ENCODE results near the gene TMEM126A. TPM values are rescaled to one million over a fixed set of nuclear protein-coding genes. Genes with fewer than 3 reads are reported as not detected.

TMEM126A gene
- total RNA-seq, 2 donors from 2014 or later, result 8.9 to 25.7 TPM

DNA sequence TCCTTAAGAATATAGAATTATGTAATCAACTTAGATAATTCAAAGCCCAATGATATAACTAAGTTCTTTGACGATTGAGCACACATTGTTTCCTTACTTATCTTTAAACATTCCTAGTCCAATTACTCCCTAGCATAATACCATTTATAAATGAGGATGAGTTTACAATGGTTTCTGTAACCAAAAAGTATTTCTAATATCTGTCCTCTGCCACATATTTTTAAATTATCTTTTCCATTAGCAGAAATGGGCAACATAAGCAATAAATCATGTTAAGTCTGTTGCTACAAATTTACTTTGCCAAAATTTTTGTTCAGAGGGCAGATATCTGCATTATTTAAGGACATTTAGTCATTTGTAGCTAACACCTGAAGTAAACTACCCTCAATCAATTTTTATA lies 10.4 kb downstream of the TMEM126A start:
- no peak for DNase-seq
- TF ChIP-seq, protein P1, sequence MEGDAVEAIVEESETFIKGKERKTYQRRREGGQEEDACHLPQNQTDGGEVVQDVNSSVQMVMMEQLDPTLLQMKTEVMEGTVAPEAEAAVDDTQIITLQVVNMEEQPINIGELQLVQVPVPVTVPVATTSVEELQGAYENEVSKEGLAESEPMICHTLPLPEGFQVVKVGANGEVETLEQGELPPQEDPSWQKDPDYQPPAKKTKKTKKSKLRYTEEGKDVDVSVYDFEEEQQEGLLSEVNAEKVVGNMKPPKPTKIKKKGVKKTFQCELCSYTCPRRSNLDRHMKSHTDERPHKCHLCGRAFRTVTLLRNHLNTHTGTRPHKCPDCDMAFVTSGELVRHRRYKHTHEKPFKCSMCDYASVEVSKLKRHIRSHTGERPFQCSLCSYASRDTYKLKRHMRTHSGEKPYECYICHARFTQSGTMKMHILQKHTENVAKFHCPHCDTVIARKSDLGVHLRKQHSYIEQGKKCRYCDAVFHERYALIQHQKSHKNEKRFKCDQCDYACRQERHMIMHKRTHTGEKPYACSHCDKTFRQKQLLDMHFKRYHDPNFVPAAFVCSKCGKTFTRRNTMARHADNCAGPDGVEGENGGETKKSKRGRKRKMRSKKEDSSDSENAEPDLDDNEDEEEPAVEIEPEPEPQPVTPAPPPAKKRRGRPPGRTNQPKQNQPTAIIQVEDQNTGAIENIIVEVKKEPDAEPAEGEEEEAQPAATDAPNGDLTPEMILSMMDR (IDR thresholded peaks at IDR 0.05), result no peak
- no peak for TF ChIP-seq POLR2A (IDR thresholded peaks at IDR 0.05)
- 19 to 29% methylated on average over 1 of the region's 1 CpG for WGBS, 2 donors
- Histone ChIP-seq H3K27ac (no peak overlapping the region), H3K9me3 (no peaks in the 10 kb centered on the region), H3K4me1 (peaks cover 48% of the 10 kb centered on the region), H3K4me3 (no peak overlapping the region), H3K36me3 (replicated peaks in 1 of 2; ENCODE audit: insufficient read depth in 1 of 2, low read depth in 2 of 2) (peaks cover 0 to 4% of the 10 kb centered on the region in 2 donors), H3K27me3 (no peaks in the 10 kb centered on the region)
- intact Hi-C loops (cut with DNase I), result no loop called here
- ATAC-seq, result no peak

DNA sequence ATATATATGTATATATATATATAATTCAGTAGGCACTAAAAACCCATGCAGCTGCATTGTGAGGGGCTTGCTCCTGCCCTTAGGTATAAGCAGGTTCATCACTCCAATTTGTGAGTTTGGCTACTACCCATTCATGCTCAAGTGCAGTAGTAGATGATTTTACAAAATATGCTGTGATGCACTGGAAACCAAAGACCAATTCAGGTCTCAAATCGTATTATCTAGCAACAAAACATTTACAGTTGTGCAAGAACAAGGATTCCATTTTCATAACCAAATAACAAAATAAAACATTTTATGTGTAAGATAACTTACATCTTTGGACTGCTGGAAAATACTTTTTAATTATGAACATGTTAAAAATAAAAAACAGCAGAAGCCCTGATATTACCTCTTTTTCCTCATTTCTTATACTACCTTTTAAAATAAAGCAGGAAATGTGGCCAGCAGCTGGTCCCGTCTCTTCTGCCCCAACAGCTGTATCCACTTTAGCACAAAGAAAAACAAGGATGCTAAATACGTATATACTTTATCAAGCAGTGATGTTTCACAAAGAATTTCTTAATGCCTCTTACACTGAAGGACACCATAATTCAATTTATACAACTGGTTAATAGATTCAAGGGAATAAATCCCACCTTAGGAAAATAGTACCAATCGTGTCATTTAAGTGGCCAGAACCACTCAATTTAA lies 14.4 kb downstream of the TMEM126A start:
- Histone ChIP-seq H3K9me3 (no peaks in the 10 kb centered on the region), H3K4me3 (peak overlapping the region in 1 of 2 donors; percentile 69), H3K27me3 (no peaks in the 10 kb centered on the region), H3K36me3 (replicated peaks in 1 of 2; ENCODE audit: insufficient read depth in 1 of 2, low read depth in 2 of 2) (no peaks in the 10 kb centered on the region), H3K27ac (no peak overlapping the region), H3K4me1 (peaks cover 54% of the 10 kb centered on the region)
- no peak for DNase-seq
- ATAC-seq, result no peak
- WGBS, 2 donors, result 2 to 8% methylated on average over 4 of the region's 4 CpGs
- intact Hi-C loops (cut with DNase I), result no loop called here
- TF ChIP-seq, protein P1 (IDR thresholded peaks at IDR 0.05), result no peak
- no peak for TF ChIP-seq POLR2A (IDR thresholded peaks at IDR 0.05)

DNA sequence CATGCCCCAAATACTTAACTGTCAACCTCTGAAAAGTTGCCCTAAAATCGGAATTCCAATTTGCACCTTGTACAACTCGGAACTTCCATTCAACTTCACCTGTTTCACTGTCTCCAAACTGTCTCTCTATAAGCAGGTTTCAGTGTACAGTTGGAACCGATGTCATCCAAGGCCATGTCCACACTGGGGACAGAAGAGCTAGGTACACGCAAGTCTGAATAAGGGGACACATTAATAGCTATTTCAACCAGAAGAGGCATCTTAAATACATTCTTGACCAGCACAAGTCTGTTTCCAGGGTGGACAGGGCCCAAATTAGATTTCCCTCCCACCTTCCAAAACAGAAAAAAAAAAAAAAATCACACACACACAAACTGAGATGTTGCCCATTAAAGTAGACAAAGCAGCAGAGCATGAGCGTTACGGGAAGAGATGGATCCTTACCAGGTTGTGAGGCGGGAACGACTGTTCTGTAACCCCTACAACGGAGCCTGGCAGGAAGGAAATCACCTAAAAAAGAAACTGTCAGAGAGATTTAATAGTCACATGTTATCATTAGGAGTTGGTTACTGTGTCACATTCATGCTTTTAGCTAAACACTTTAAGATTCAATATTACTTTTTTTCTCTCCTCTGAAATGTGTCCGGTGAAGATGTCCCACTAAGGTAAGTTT lies 15.4 kb downstream of the TMEM126A start:
- TF ChIP-seq, protein P1 (IDR thresholded peaks at IDR 0.05), result no peak
- no peak for TF ChIP-seq POLR2A (IDR thresholded peaks at IDR 0.05)
- H3K36me3 ChIP-seq (replicated peaks in 1 of 2; ENCODE audit: insufficient read depth in 1 of 2, low read depth in 2 of 2), result no peaks in the 10 kb centered on the region
- DNase-seq, result no peak
- H3K27me3 ChIP-seq, result no peaks in the 10 kb centered on the region
- 1 to 3% methylated on average over 10 of the region's 10 CpGs for WGBS, 2 donors
- peak overlapping the region; percentile 69 to 80 for H3K4me3 ChIP-seq
- H3K27ac ChIP-seq, result peak overlapping the region; percentile 91 to 98 (median 96)
- H3K9me3 ChIP-seq, result no peaks in the 10 kb centered on the region
- no peak for ATAC-seq
- H3K4me1 ChIP-seq, result peaks cover 50% of the 10 kb centered on the region
- intact Hi-C loops (cut with DNase I), result no loop called here

DNA sequence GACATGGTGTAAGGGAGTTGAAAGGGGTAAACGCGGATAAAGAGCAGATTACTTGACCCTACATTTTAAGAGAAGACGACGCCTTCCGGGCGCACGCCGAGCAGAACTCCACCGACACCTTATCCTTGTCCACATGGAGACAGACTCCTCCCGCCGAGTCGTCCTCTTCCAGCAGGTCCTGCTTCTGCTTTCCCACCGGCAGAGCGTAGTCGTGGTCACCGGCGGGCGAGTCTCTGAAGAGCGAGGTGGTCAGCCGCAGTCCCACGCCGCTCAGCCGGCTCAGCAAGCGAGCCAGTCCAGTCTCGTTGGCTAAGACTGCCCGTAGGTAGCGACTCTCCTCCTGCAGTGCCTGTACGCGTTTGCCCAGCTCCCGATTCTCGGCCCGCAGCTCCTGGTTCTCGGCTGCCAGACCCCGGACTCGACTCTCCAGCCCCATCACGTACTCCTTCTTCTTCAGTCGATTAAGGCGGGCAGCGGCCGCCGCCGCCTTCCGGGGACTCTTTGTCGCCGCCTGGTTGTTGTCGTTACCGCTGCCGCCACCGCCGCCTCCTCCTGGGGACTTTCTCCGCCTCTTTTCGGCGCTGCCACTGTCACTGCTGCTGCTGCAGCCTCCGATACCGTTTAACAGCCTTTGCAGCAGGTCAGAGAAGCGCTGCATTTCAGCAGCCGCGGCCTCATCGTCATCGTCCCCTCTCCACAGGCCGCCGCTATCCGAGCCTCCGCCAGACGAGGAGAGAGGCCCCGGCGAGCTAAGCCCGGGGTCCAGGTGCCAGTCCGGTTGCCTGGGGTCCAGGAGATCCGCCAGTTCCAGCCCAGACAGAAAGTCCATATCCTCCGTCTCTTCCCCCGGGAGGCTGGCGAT lies 16.2 kb downstream of the TMEM126A start:
- no peaks in the 10 kb centered on the region for H3K27me3 ChIP-seq
- WGBS, 2 donors, result 0% methylated on average over 45 to 73 of the region's 73 CpGs
- H3K4me3 ChIP-seq, result peak overlapping the region; percentile 69 to 80
- DNase-seq (peak; percentile 83 to 87 (median 86)), ATAC-seq (peak; percentile 73)
- H3K27ac ChIP-seq, result peak overlapping the region; percentile 91 to 98 (median 96)
- H3K4me1 ChIP-seq, result peaks cover 44% of the 10 kb centered on the region
- TF ChIP-seq POLR2A (IDR thresholded peaks at IDR 0.05), result no peak
- TF ChIP-seq, protein P1 (IDR thresholded peaks at IDR 0.05), result peak; percentile 49 to 84 (median 72)
- no peaks in the 10 kb centered on the region for H3K36me3 ChIP-seq (replicated peaks in 1 of 2; ENCODE audit: insufficient read depth in 1 of 2, low read depth in 2 of 2)
- H3K9me3 ChIP-seq, result no peaks in the 10 kb centered on the region
- intact Hi-C loops (cut with DNase I), result no loop called here

Measured in body of pancreas (tissue), 4 donors.